SK-N-SH (cell line): ENCODE measurements around the gene ERLIN1. TPM values are rescaled to one million over a fixed set of nuclear protein-coding genes. Genes with fewer than 3 reads are reported as not detected.

Experiments
- CTCF ChIA-PET: fragments of 300-600, 350-600 bp; formaldehyde crosslinking; extraction: SDS; loops from one replicate; lab custom pipeline; 2021; lab: Yijun Ruan, JAX
- POLR2A ChIA-PET: fragments of 350-600 bp; sonication (Branson Sonifier 250); formaldehyde crosslinking; extraction: SDS; loops from one replicate; lab custom pipeline; 2020; ENCODE audit warnings: antibody characterized with exemption, inconsistent platforms; lab: Yijun Ruan, JAX
- DNase-seq: peaks from one replicate; pipeline ENCODE4 v3.0.0; 2012
- H2AFZ ChIP-seq: fragments of 200-600 bp; sonication (generic); 2 replicates; pipeline ENCODE4 v1.8.1; 2016; ENCODE audit warnings: antibody characterized with exemption, mild to moderate bottlenecking, low read depth
- H3F3A ChIP-seq: fragments of 200-600 bp; sonication (generic); replicated peaks from 2 replicates; pipeline ENCODE3; 2016; ENCODE audit warnings: antibody characterized with exemption, mild to moderate bottlenecking; ENCODE audit not compliant: insufficient read depth
- H3K27ac ChIP-seq, 2 experiments: fragments of 200-500 bp in 1 of 2; fragments of 200-600 bp in 1 of 2; sonication (Bioruptor generic) in 1 of 2; sonication (generic), shearing (Covaris generic) in 1 of 2; 2 replicates each; pipeline versions ENCODE4 v1.5.1 to v1.6.1; 2014 to 2016; ENCODE audit warnings: low read depth in 2 of 2, inconsistent platforms in 1 of 2, low read length in 1 of 2, mild to moderate bottlenecking in 1 of 2, mixed read lengths in 1 of 2
- H3K27me3 ChIP-seq: fragments of 200-600 bp; sonication (generic), shearing (Covaris generic); 2 replicates; pipeline ENCODE4 v1.6.1; 2016; ENCODE audit warnings: mixed run types; ENCODE audit not compliant: insufficient read depth
- H3K36me3 ChIP-seq, 2 experiments: fragments of 200-500 bp in 1 of 2; fragments of 200-600 bp in 1 of 2; sonication (Bioruptor generic) in 1 of 2; sonication (generic) in 1 of 2; replicated peaks in 1 of 2; 2 replicates each; pipeline versions ENCODE3 to v1.5.1; 2014 to 2016; ENCODE audit warnings: low read length in 1 of 2, mild to moderate bottlenecking in 1 of 2; ENCODE audit not compliant: insufficient read depth in 2 of 2, control insufficient read depth in 1 of 2
- H3K4me1 ChIP-seq, 2 experiments: fragments of 200-500 bp in 1 of 2; fragments of 200-600 bp in 1 of 2; sonication (Bioruptor generic) in 1 of 2; sonication (generic), shearing (Covaris generic) in 1 of 2; 2 replicates each; pipeline versions ENCODE4 v1.5.1 to v1.6.1; 2014 to 2016; ENCODE audit warnings: low read depth in 1 of 2, low read length in 1 of 2, mixed run types in 1 of 2; ENCODE audit not compliant: insufficient read depth in 2 of 2, control insufficient read depth in 1 of 2
- H3K4me2 ChIP-seq: fragments of 200-600 bp; sonication (generic), shearing (Covaris generic); 2 replicates; pipeline ENCODE4 v1.6.1; 2017; ENCODE audit warnings: mixed run types
- H3K4me3 ChIP-seq, 2 experiments: fragments of 200-500 bp in 1 of 2; fragments of 200-600 bp in 1 of 2; sonication (Bioruptor generic) in 1 of 2; sonication (generic), shearing (Covaris generic) in 1 of 2; 2 replicates each; pipeline versions ENCODE4 v1.5.1 to v1.8.1; 2014 to 2016; ENCODE audit warnings: low read depth in 2 of 2, inconsistent platforms in 1 of 2, low read length in 1 of 2, mild to moderate bottlenecking in 1 of 2, mixed read lengths in 1 of 2, moderate library complexity in 1 of 2
- H3K79me2 ChIP-seq: fragments of 200-600 bp; sonication (generic); 2 replicates; pipeline ENCODE4 v1.8.1; 2017; ENCODE audit warnings: mild to moderate bottlenecking; ENCODE audit not compliant: insufficient read depth
- H3K9ac ChIP-seq: fragments of 200-600 bp; sonication (generic); 2 replicates; pipeline ENCODE4 v1.6.1; 2017; ENCODE audit warnings: mixed run types
- H3K9me2 ChIP-seq: fragments of 200-600 bp; sonication (generic); 2 replicates; pipeline ENCODE4 v1.6.1; 2017; ENCODE audit warnings: mixed run types
- H3K9me3 ChIP-seq: fragments of 200-600 bp; sonication (generic); 2 replicates; pipeline ENCODE4 v1.6.1; 2017; ENCODE audit warnings: mixed run types, mild to moderate bottlenecking, moderate library complexity
- H4K20me1 ChIP-seq: fragments of 200-600 bp; sonication (generic); 2 replicates; pipeline ENCODE4 v1.6.1; 2017; ENCODE audit warnings: mild to moderate bottlenecking, mixed run types; ENCODE audit not compliant: insufficient read depth
- CHD2 ChIP-seq: fragments of 150-350 bp; IDR thresholded peaks from 2 replicates; pipeline ENCODE4 v1.6.1; 2018; ENCODE audit warnings: low read length; ENCODE audit not compliant: partially characterized antibody
- ELF1 ChIP-seq: IDR thresholded peaks from 2 replicates; pipeline ENCODE4 v1.4.0; 2012
- EP300 ChIP-seq, 2 experiments: IDR thresholded peaks; 2 replicates each; pipeline versions ENCODE4 v1.4.0 to v1.6.1; 2012; ENCODE audit warnings: borderline replicate concordance in 1 of 2, low read depth in 1 of 2, low read length in 1 of 2
- EZH2phosphoT487 ChIP-seq: fragments of 200-600 bp; sonication (generic); IDR thresholded peaks from 2 replicates; pipeline ENCODE4 v1.6.1; 2017; ENCODE audit warnings: low read depth, mixed run types, mild to moderate bottlenecking, antibody characterized with exemption, moderate library complexity, borderline replicate concordance
- FOSL2 ChIP-seq: IDR thresholded peaks from 2 replicates; pipeline ENCODE4 v1.4.0; 2012; ENCODE audit warnings: low read depth, mild to moderate bottlenecking, moderate library complexity, borderline replicate concordance
- FOXJ3 ChIP-seq: sonication (generic); formaldehyde crosslinking; IDR thresholded peaks from 2 replicates; pipeline ENCODE4 v1.5.1; 2020; ENCODE audit warnings: mild to moderate bottlenecking, missing genetic modification reagents
- GATA2 ChIP-seq: sonication (generic); formaldehyde crosslinking; IDR thresholded peaks from 2 replicates; pipeline ENCODE4 v1.5.0; 2020; ENCODE audit warnings: mild to moderate bottlenecking, missing genetic modification reagents
- MXI1 ChIP-seq: IDR thresholded peaks from 2 replicates; pipeline ENCODE4 v1.6.1; 2012; ENCODE audit warnings: mild to moderate bottlenecking, low read depth, low read length, improper control_type of control experiment
- NFIC ChIP-seq: IDR thresholded peaks from 2 replicates; pipeline ENCODE4 v1.4.0; 2012; ENCODE audit warnings: borderline replicate concordance
- RAD21 ChIP-seq: IDR thresholded peaks from 2 replicates; pipeline ENCODE4 v1.6.1; 2012; ENCODE audit warnings: mild to moderate bottlenecking, low read length
- RCOR1 ChIP-seq: fragments of 150-350 bp; IDR thresholded peaks from 2 replicates; pipeline ENCODE4 v1.6.1; 2017; ENCODE audit warnings: antibody characterized with exemption, low read length
- RFX5 ChIP-seq: IDR thresholded peaks from 2 replicates; pipeline ENCODE4 v1.6.1; 2012; ENCODE audit warnings: mild to moderate bottlenecking, improper control_type of control experiment, low read length
- RXRA ChIP-seq: IDR thresholded peaks from 2 replicates; pipeline ENCODE4 v1.4.0; 2012; ENCODE audit warnings: low read depth, mild to moderate bottlenecking, borderline replicate concordance
- TAF1 ChIP-seq: IDR thresholded peaks from 2 replicates; pipeline ENCODE4 v1.6.1; 2012; ENCODE audit warnings: low read depth, mild to moderate bottlenecking, low read length, moderate library complexity, borderline replicate concordance
- WGBS: methylation state at CpG from one replicate; pipeline ENCODE4 v1.1.6; 2017; ENCODE audit warnings: low lambda C conversion rate; 5-methylcytosine and 5-hydroxymethylcytosine counted together
- polyA plus RNA-seq, 3 experiments: library from polyadenylated mRNA; depleted of rRNA; stranded (reverse); fragments of >200 nt; gene quantifications; 2 replicates each; pipeline ENCODE4 v1.2.3, GENCODE V29; 2012
- TF ChIP-seq, protein P1 (sequence below): IDR thresholded peaks from 2 replicates; pipeline ENCODE4 v1.4.0; 2012; ENCODE audit warnings: low read depth
- TF ChIP-seq, protein P2 (sequence below): IDR thresholded peaks from 2 replicates; pipeline ENCODE4 v1.4.0; 2012; ENCODE audit warnings: low read depth, borderline replicate concordance
- TF ChIP-seq, protein P3 (sequence below): fragments of 150-350 bp; IDR thresholded peaks from 2 replicates; pipeline ENCODE4 v1.6.1; 2017; ENCODE audit warnings: antibody characterized with exemption, low read length, low read depth, borderline replicate concordance
- TF ChIP-seq, protein P4 (sequence below): IDR thresholded peaks from 2 replicates; pipeline ENCODE4 v1.6.1; 2012; ENCODE audit warnings: mild to moderate bottlenecking, low read depth, low read length, moderate library complexity
- TF ChIP-seq, protein P5 (sequence below): fragments of 200-600 bp; sonication (generic); IDR thresholded peaks from 2 replicates; pipeline ENCODE4 v1.6.1; 2017; ENCODE audit warnings: antibody characterized with exemption, mild to moderate bottlenecking, moderate library complexity
- TF ChIP-seq, protein P6 (sequence below): fragments of 150-350 bp; IDR thresholded peaks from 2 replicates; pipeline ENCODE4 v1.6.1; 2016; ENCODE audit warnings: mild to moderate bottlenecking, low read depth, low read length

ERLIN1 gene
- polyA plus RNA-seq, 1 of the 3 experiments (the other 2 are of a cell fraction): 43.8 TPM

DNA sequence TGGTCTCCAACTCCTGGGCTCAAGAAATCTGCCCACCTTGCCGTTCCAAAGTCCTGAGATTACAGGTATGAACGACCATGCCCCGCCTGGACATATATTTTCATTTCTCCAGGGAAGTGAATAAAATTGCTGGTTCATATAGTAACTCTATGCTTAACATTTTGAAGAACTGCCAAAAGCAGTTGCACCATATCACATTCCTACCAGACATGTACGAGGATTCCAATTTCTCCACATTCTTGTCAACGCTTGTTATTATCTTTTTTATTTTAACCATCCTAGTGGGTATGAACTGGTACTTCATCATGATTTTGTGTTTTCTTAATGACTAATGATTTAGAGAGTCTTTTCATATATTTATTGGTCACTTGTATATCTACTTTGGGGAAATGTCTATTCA lies 82.2 kb downstream of the ERLIN1 start (continued):
- TF ChIP-seq, protein P1, sequence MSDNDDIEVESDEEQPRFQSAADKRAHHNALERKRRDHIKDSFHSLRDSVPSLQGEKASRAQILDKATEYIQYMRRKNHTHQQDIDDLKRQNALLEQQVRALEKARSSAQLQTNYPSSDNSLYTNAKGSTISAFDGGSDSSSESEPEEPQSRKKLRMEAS: no peak
- no peak for TF ChIP-seq TAF1
- TF ChIP-seq FOXJ3 (CRISPR knock-in tag): no peak
- TF ChIP-seq, protein P2, sequence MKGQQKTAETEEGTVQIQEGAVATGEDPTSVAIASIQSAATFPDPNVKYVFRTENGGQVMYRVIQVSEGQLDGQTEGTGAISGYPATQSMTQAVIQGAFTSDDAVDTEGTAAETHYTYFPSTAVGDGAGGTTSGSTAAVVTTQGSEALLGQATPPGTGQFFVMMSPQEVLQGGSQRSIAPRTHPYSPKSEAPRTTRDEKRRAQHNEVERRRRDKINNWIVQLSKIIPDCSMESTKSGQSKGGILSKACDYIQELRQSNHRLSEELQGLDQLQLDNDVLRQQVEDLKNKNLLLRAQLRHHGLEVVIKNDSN: no peak
- TF ChIP-seq, protein P3, sequence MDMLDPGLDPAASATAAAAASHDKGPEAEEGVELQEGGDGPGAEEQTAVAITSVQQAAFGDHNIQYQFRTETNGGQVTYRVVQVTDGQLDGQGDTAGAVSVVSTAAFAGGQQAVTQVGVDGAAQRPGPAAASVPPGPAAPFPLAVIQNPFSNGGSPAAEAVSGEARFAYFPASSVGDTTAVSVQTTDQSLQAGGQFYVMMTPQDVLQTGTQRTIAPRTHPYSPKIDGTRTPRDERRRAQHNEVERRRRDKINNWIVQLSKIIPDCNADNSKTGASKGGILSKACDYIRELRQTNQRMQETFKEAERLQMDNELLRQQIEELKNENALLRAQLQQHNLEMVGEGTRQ: no peak
- TF ChIP-seq RXRA: no peak
- no peak for TF ChIP-seq EP300 (IDR thresholded peaks at IDR 0.05; ENCODE audit: borderline replicate concordance in 1 of 2, low read depth in 1 of 2, low read length in 1 of 2)
- TF ChIP-seq MXI1: no peak
- no peak for TF ChIP-seq EZH2phosphoT487
- no peak for TF ChIP-seq FOSL2
- no peak for TF ChIP-seq GATA2

DNA sequence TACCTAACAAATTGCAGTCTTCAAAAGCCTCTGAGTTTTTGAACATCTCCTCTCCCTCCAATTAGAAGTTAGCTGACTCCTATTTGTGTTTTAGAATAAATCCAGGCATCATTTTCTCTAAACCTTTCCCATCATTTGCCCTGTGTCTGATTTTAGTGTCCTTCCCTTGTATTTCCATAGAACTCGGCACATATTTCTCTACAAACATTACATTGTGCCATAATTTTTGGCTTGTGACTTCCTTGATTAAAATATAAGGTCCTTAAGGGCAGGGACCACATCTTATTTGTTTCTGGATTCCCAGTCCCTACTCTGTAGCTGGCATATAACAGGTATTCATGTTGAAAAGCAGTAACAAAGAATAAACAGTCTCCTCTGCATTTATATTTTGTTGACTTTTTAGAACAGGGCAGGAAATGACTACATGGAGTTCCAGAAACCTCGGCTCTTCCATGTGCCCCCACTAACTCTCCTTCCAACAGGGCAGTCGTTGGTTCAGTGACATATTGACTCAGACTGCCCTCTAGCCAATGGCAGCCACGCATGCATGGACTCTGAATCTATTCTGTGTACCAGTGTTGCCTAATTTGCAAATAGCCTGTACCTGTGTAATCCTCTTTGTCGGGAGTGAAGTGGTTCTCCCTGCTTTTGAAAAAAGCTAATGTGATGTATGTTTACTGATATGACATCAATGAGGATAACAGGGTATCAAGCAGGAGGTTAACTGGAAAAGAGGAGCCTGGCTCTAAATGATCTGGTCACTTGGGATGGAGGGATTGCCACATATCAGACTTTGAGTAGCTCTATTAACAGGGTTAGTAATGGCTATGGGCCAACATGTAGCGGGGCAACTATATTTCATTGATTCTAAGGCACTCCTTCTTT lies 84.4 kb downstream of the ERLIN1 start:
- H3K9ac ChIP-seq: no peak overlapping the region

More for the DNA sequence above, 84.4 kb downstream of the ERLIN1 start:
- WGBS: 39% methylated on average over 6 of the region's 6 CpGs
- H3K27ac ChIP-seq: no peak overlapping the region
- H3K9me2 ChIP-seq: no peaks in the 10 kb centered on the region
- H3K4me1 ChIP-seq: no peaks in the 10 kb centered on the region
- POLR2A ChIA-PET: no interaction called here
- 0 out of 2 replicates have a peak overlapping the region, but pooled peaks have one; percentile 21 for H3K4me2 ChIP-seq
- TF ChIP-seq, protein P3: no peak
- no peak for TF ChIP-seq RFX5
- TF ChIP-seq, protein P4, sequence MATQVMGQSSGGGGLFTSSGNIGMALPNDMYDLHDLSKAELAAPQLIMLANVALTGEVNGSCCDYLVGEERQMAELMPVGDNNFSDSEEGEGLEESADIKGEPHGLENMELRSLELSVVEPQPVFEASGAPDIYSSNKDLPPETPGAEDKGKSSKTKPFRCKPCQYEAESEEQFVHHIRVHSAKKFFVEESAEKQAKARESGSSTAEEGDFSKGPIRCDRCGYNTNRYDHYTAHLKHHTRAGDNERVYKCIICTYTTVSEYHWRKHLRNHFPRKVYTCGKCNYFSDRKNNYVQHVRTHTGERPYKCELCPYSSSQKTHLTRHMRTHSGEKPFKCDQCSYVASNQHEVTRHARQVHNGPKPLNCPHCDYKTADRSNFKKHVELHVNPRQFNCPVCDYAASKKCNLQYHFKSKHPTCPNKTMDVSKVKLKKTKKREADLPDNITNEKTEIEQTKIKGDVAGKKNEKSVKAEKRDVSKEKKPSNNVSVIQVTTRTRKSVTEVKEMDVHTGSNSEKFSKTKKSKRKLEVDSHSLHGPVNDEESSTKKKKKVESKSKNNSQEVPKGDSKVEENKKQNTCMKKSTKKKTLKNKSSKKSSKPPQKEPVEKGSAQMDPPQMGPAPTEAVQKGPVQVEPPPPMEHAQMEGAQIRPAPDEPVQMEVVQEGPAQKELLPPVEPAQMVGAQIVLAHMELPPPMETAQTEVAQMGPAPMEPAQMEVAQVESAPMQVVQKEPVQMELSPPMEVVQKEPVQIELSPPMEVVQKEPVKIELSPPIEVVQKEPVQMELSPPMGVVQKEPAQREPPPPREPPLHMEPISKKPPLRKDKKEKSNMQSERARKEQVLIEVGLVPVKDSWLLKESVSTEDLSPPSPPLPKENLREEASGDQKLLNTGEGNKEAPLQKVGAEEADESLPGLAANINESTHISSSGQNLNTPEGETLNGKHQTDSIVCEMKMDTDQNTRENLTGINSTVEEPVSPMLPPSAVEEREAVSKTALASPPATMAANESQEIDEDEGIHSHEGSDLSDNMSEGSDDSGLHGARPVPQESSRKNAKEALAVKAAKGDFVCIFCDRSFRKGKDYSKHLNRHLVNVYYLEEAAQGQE: no peak
- no peak for TF ChIP-seq RCOR1
- TF ChIP-seq ELF1: no peak
- TF ChIP-seq, protein P5, sequence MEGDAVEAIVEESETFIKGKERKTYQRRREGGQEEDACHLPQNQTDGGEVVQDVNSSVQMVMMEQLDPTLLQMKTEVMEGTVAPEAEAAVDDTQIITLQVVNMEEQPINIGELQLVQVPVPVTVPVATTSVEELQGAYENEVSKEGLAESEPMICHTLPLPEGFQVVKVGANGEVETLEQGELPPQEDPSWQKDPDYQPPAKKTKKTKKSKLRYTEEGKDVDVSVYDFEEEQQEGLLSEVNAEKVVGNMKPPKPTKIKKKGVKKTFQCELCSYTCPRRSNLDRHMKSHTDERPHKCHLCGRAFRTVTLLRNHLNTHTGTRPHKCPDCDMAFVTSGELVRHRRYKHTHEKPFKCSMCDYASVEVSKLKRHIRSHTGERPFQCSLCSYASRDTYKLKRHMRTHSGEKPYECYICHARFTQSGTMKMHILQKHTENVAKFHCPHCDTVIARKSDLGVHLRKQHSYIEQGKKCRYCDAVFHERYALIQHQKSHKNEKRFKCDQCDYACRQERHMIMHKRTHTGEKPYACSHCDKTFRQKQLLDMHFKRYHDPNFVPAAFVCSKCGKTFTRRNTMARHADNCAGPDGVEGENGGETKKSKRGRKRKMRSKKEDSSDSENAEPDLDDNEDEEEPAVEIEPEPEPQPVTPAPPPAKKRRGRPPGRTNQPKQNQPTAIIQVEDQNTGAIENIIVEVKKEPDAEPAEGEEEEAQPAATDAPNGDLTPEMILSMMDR: no peak
- no peak for TF ChIP-seq RAD21
- TF ChIP-seq EP300 (IDR thresholded peaks at IDR 0.05; ENCODE audit: borderline replicate concordance in 1 of 2, low read depth in 1 of 2, low read length in 1 of 2): no peak
- no peak for TF ChIP-seq CHD2
- TF ChIP-seq, protein P6, sequence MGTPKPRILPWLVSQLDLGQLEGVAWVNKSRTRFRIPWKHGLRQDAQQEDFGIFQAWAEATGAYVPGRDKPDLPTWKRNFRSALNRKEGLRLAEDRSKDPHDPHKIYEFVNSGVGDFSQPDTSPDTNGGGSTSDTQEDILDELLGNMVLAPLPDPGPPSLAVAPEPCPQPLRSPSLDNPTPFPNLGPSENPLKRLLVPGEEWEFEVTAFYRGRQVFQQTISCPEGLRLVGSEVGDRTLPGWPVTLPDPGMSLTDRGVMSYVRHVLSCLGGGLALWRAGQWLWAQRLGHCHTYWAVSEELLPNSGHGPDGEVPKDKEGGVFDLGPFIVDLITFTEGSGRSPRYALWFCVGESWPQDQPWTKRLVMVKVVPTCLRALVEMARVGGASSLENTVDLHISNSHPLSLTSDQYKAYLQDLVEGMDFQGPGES: no peak
- no peak for TF ChIP-seq NFIC
- no peak for TF ChIP-seq GATA2
- H2AFZ ChIP-seq: peak overlapping the region; percentile 51; the same call in 1 of the 2 replicates
- no peaks in the 10 kb centered on the region for H3K9me3 ChIP-seq
- H3K4me3 ChIP-seq: no peak overlapping the region
- CTCF ChIA-PET: no interaction called here
- H3K27me3 ChIP-seq: no peaks in the 10 kb centered on the region
- no peaks in the 10 kb centered on the region for H4K20me1 ChIP-seq
- no peaks in the 10 kb centered on the region for H3F3A ChIP-seq
- H3K36me3 ChIP-seq: no peaks in the 10 kb centered on the region
- H3K79me2 ChIP-seq: no peaks in the 10 kb centered on the region
- DNase-seq: no peak
